Mesenchymal stem cell (in vitro differentiated cells and primary cell): ENCODE measurements around the gene HPCAL1.

Source experiments
- DNase-seq: peaks from one replicate; pipeline ENCODE4 v3.0.0-alpha.2; 2013
- H2AFZ ChIP-seq: one replicate; pipeline ENCODE4 v1.6.1; 2013; ENCODE audit warnings: low read depth, mild to moderate bottlenecking, control low read depth, inconsistent platforms, low read length, moderate library complexity
- H2AK5ac ChIP-seq: 2 replicates; pipeline ENCODE4 v1.6.1; 2013; ENCODE audit warnings: low read length, moderate library complexity, mild to moderate bottlenecking, inconsistent platforms; ENCODE audit not compliant: severe bottlenecking
- H2BK120ac ChIP-seq: one replicate; pipeline ENCODE4 v1.6.1; 2013; ENCODE audit warnings: low read depth, mild to moderate bottlenecking, inconsistent platforms, low read length, moderate library complexity
- H2BK12ac ChIP-seq, 2 experiments: one replicate each; pipeline ENCODE4 v1.6.1; 2013; ENCODE audit warnings: inconsistent platforms in 2 of 2, low read length in 2 of 2, mild to moderate bottlenecking in 2 of 2, moderate library complexity in 2 of 2, control low read depth in 1 of 2
- H2BK15ac ChIP-seq: one replicate; pipeline ENCODE4 v1.6.1; 2013; ENCODE audit warnings: mild to moderate bottlenecking, low read depth, inconsistent platforms; ENCODE audit not compliant: poor library complexity, severe bottlenecking
- H2BK5ac ChIP-seq: 2 replicates; pipeline ENCODE4 v1.6.1; 2013; ENCODE audit warnings: low read depth, mild to moderate bottlenecking, low read length, control low read depth, inconsistent platforms; ENCODE audit not compliant: poor library complexity, severe bottlenecking
- H3K14ac ChIP-seq, 2 experiments: one replicate each; pipeline ENCODE4 v1.6.1; 2013; ENCODE audit warnings: inconsistent platforms in 2 of 2, low read length in 2 of 2, control low read depth in 1 of 2, mild to moderate bottlenecking in 1 of 2, moderate library complexity in 1 of 2
- H3K18ac ChIP-seq, 2 experiments: one replicate each; pipeline ENCODE4 v1.6.1; 2013; ENCODE audit warnings: inconsistent platforms in 2 of 2, low read length in 2 of 2, control low read depth in 1 of 2, low read depth in 1 of 2, mild to moderate bottlenecking in 1 of 2
- H3K23ac ChIP-seq, 2 experiments: one replicate each; pipeline ENCODE4 v1.6.1; 2013; ENCODE audit warnings: inconsistent platforms in 2 of 2, low read length in 2 of 2, mild to moderate bottlenecking in 2 of 2, moderate library complexity in 2 of 2, control low read depth in 1 of 2
- H3K27ac ChIP-seq: 2 replicates; pipeline ENCODE4 v1.5.1; 2013; ENCODE audit warnings: mild to moderate bottlenecking, moderate library complexity, low read length, control low read depth, inconsistent platforms; ENCODE audit not compliant: poor library complexity, severe bottlenecking
- H3K27me3 ChIP-seq, 2 experiments: 2 replicates each; pipeline versions ENCODE4 v1.6.1 to v1.7.0; 2013; ENCODE audit warnings: low read length in 2 of 2, mild to moderate bottlenecking in 2 of 2, moderate library complexity in 2 of 2, control low read depth in 1 of 2, inconsistent platforms in 1 of 2; ENCODE audit not compliant: control insufficient read depth in 1 of 2, insufficient read depth in 1 of 2
- H3K36me3 ChIP-seq, 2 experiments: 2 replicates each; pipeline versions ENCODE4 v1.6.1 to v1.7.0; 2013; ENCODE audit warnings: low read length in 2 of 2, control low read depth in 1 of 2, inconsistent platforms in 1 of 2, low read depth in 1 of 2, mild to moderate bottlenecking in 1 of 2; ENCODE audit not compliant: insufficient read depth in 2 of 2, control insufficient read depth in 1 of 2
- H3K4ac ChIP-seq, 2 experiments: one replicate each; pipeline ENCODE4 v1.6.1; 2013; ENCODE audit warnings: inconsistent platforms in 2 of 2, low read length in 2 of 2, mild to moderate bottlenecking in 2 of 2, moderate library complexity in 2 of 2, control low read depth in 1 of 2, low read depth in 1 of 2
- H3K4me1 ChIP-seq: 2 replicates; pipeline ENCODE4 v1.6.1; 2013; ENCODE audit warnings: low read depth, low read length, control low read depth; ENCODE audit not compliant: control insufficient read depth, insufficient read depth
- H3K4me2 ChIP-seq: 2 replicates; pipeline ENCODE4 v1.6.1; 2013; ENCODE audit warnings: low read length, mild to moderate bottlenecking, inconsistent platforms; ENCODE audit not compliant: poor library complexity, severe bottlenecking
- H3K4me3 ChIP-seq, 2 experiments: 2 replicates each; pipeline versions ENCODE4 v1.5.1 to v1.7.0; 2013; ENCODE audit warnings: low read length in 2 of 2, mild to moderate bottlenecking in 2 of 2, control low read depth in 1 of 2, low read depth in 1 of 2; ENCODE audit not compliant: insufficient read depth in 1 of 2
- H3K79me1 ChIP-seq: replicated peaks from 2 replicates; pipeline ENCODE4 v1.6.1; 2013; ENCODE audit warnings: mild to moderate bottlenecking, control low read depth, low read length, inconsistent platforms; ENCODE audit not compliant: poor library complexity, severe bottlenecking
- H3K9ac ChIP-seq: 2 replicates; pipeline ENCODE4 v1.7.0; 2013; ENCODE audit warnings: mild to moderate bottlenecking, low read length, moderate library complexity
- H3K9me3 ChIP-seq: 2 replicates; pipeline ENCODE4 v1.7.0; 2013; ENCODE audit warnings: mild to moderate bottlenecking, low read length; ENCODE audit not compliant: control insufficient read depth
- H4K8ac ChIP-seq: one replicate; pipeline ENCODE4 v1.6.1; 2013; ENCODE audit warnings: inconsistent platforms, mild to moderate bottlenecking, low read length, moderate library complexity
- H4K91ac ChIP-seq: one replicate; pipeline ENCODE4 v1.6.1; 2013; ENCODE audit warnings: mild to moderate bottlenecking, low read length, inconsistent platforms
- WGBS: methylation state at CpG from one replicate; pipeline ENCODE4 v1.1.7; 2013; ENCODE audit warnings: mixed read lengths; 5-methylcytosine and 5-hydroxymethylcytosine counted together

Gene HPCAL1

DNA sequence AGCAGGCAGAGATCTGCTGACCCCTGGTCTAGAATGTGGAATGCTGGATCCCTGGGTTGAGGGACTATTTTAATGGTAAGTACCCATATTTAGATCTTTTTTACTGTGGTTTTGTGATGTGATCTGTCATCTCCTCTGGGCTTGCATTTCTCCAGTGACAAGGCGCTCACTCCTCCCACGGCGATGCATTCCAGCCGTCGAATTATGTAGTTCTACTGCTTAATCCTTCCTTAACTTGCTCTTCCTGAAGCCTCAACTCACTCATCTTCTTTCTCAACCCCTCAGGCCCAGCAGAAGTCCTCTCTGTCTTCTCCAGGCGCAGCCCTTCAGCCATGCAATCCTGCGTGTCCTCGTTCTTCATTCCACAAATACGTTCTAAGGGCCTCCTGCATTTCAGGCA lies 51.2 kb downstream of the HPCAL1 start:
- Histone ChIP-seq H3K23ac (no peak overlapping the region), H3K4ac (no peak overlapping the region), H4K91ac (no peak overlapping the region), H3K27ac (no peak overlapping the region), H2AFZ (no peak overlapping the region), H3K14ac (no peak overlapping the region), H2BK5ac (no peak overlapping the region), H2BK120ac (no peak overlapping the region), H2BK15ac (no peak overlapping the region), H2AK5ac (no peak overlapping the region), H2BK12ac (no peak overlapping the region), H3K9ac (no peak overlapping the region), H3K4me3 (no peak overlapping the region), H3K4me2 (no peak overlapping the region), H3K36me3 (peaks cover 0 to 4% of the 10 kb centered on the region in 2 experiments), H3K4me1 (peaks cover 15% of the 10 kb centered on the region), H3K27me3 (no peaks in the 10 kb centered on the region), H3K9me3 (no peaks in the 10 kb centered on the region), H3K18ac (no peak overlapping the region), H4K8ac (no peak overlapping the region), H3K79me1 (peaks cover 38% of the 10 kb centered on the region)
- DNase-seq = no peak
- WGBS = 95% methylated on average over 9 of the region's 9 CpGs

GRCh38 chr2:10354399-10354798 lies 51.7 kb downstream of the HPCAL1 start:
- no peak overlapping the region for H2BK120ac ChIP-seq
- H3K4me2 ChIP-seq = no peak overlapping the region
- H3K18ac ChIP-seq = no peak overlapping the region
- H2BK15ac ChIP-seq = no peak overlapping the region
- peaks cover 15% of the 10 kb centered on the region for H3K4me1 ChIP-seq
- no peak overlapping the region for H4K8ac ChIP-seq
- peaks cover 1 to 4% of the 10 kb centered on the region in 2 experiments for H3K36me3 ChIP-seq
- no peak overlapping the region for H3K23ac ChIP-seq
- no peak for DNase-seq
- H3K27me3 ChIP-seq = no peaks in the 10 kb centered on the region
- no peak overlapping the region for H3K27ac ChIP-seq
- H2AK5ac ChIP-seq = no peak overlapping the region
- H2BK5ac ChIP-seq = no peak overlapping the region
- H3K9me3 ChIP-seq = no peaks in the 10 kb centered on the region
- H2AFZ ChIP-seq = no peak overlapping the region
- H3K14ac ChIP-seq = no peak overlapping the region
- no peak overlapping the region for H3K4me3 ChIP-seq
- no peak overlapping the region for H3K9ac ChIP-seq
- peaks cover 38% of the 10 kb centered on the region for H3K79me1 ChIP-seq
- WGBS = 98% methylated on average over 10 of the region's 10 CpGs
- no peak overlapping the region for H3K4ac ChIP-seq
- no peak overlapping the region for H2BK12ac ChIP-seq
- H4K91ac ChIP-seq = no peak overlapping the region

DNA sequence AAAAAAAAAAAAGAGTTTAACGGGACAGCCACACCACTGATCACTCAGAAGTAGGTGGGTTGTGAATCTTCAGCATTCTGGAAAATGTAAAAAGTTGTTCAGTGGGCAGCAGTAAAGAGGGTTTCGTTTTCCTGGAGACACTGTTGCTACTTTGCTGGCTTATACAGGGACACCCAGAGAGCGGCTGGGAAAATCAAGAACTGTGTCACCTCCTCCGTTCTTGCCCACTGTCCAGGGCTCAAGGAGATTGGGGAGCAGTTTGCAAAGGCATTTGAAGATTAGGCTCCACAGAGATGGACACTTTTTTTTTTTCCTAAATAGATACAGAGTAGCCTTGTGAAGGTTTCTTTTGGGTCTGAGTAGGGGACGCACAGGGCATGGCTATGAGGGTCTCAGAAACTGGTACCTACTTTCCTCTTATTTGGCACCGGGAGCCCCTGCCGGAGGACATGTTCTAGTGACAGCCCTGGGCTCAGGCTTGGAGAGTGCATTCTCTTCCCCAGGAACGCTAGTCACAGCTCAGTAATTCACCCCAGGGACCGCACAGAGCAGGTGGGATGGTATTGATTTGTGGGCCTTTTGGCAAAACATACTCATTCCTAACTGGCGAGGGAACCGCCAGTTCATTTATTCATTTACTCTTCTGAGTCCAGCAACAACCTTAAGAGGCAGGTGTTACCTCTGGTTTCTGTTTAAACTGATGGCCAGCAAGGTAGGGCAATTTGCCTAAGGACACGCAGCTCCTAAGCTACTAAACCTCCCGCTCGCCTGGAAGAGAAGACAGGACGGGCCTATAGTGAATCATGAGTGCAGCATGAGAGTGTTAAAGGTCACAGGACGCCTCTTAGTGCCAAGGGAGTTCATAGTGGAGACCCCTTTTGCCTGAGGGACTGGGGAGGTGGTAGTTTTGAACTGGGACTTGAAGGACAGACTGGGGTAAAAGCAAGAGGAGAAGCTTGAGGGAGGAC lies 53.1 kb downstream of the HPCAL1 start:
- Histone ChIP-seq H3K4me1 (peaks cover 15% of the 10 kb centered on the region), H3K27ac (no peak overlapping the region), H4K91ac (no peak overlapping the region), H2AFZ (no peak overlapping the region), H3K14ac (peak overlapping the region in 1 of 2 experiments; percentile 7), H3K18ac (no peak overlapping the region), H2BK5ac (no peak overlapping the region), H3K79me1 (peaks cover 39% of the 10 kb centered on the region), H3K27me3 (no peaks in the 10 kb centered on the region), H3K23ac (no peak overlapping the region), H3K9me3 (no peaks in the 10 kb centered on the region), H4K8ac (no peak overlapping the region), H3K4me2 (peak overlapping the region; percentile 19), H3K36me3 (peaks cover 4 to 7% of the 10 kb centered on the region in 2 experiments), H3K9ac (no peak overlapping the region), H2BK120ac (no peak overlapping the region), H3K4ac (no peak overlapping the region), H3K4me3 (no peak overlapping the region), H2AK5ac (peak overlapping the region; percentile 34), H2BK12ac (no peak overlapping the region), H2BK15ac (no peak overlapping the region)
- 89% methylated on average over 16 of the region's 16 CpGs for WGBS
- DNase-seq = no peak

GRCh38 chr2:10356439-10356811 lies 53.7 kb downstream of the HPCAL1 start:
- no peak overlapping the region for H2BK15ac ChIP-seq
- no peak overlapping the region for H4K8ac ChIP-seq
- peaks cover 18% of the 10 kb centered on the region for H3K4me1 ChIP-seq
- no peak overlapping the region for H3K27ac ChIP-seq
- no peaks in the 10 kb centered on the region for H3K9me3 ChIP-seq
- H2BK5ac ChIP-seq = no peak overlapping the region
- H3K14ac ChIP-seq = peak overlapping the region in 1 of 2 experiments; percentile 7
- H3K4me3 ChIP-seq = no peak overlapping the region
- no peak overlapping the region for H2BK120ac ChIP-seq
- no peak overlapping the region for H3K4ac ChIP-seq
- H2AFZ ChIP-seq = no peak overlapping the region
- no peak overlapping the region for H3K9ac ChIP-seq
- H3K79me1 ChIP-seq = peaks cover 39% of the 10 kb centered on the region
- no peaks in the 10 kb centered on the region for H3K27me3 ChIP-seq
- no peak for DNase-seq
- 96% methylated on average over 8 of the region's 8 CpGs for WGBS
- peaks cover 4 to 7% of the 10 kb centered on the region in 2 experiments for H3K36me3 ChIP-seq
- H4K91ac ChIP-seq = no peak overlapping the region
- H3K4me2 ChIP-seq = no peak overlapping the region
- H2BK12ac ChIP-seq = no peak overlapping the region
- peak overlapping the region; percentile 34 for H2AK5ac ChIP-seq
- H3K18ac ChIP-seq = no peak overlapping the region
- H3K23ac ChIP-seq = no peak overlapping the region
